Measurements from ENCODE around the gene ZNF580.

Gene ZNF580

DNA sequence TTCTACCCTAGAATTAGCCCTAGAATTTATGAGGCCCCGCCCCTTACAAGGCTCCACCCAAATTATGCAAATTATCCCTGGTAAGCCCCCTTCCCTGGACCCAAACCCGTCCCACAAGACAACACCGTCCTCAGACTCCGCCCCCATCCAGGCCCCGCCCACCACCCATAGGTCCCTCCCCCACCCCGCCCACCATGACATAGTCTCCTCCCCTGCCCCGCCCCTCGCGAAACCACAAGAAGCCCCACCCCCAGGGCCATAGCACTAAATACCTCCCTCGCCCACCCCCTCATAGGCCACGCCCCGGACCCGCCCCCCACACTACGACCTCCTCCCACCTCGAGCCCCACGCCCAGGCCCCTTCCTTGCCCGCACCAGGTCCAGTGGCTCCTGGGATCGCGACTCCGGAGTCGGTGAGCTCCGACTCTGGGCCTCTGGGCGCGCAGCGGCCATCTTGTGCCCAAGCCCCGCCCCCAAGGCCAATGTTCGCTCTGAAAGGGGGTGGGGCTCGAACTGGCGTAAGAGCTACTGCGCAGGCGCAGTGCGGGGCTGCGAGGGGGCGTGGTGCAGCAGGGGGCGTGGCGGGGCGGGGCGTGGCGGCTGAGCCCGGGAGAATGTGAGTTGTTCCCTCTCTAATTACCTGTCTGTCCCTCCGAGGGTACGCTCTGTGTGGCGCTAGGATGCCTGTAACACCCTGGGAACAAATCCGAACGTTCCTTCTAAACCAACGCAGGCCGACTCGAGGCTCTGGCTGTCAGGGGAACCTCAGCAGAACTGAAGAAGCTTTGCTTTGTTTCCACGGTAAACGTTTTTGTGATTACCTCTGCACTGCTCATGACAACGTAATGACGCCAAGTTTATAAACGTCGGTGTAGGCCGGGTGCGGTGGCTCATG is 16.4 kb upstream of the ZNF580 start, which contains the start of gene ZNF784:
ZNF784 (minus strand) TSS at position 458 of the 895 bp plus-strand sequence; CDS start at position 453, 5 bp downstream.
- peak; percentile 93 for DNase-seq (ENCODE audit: low spot score)

GRCh38 chr19:55625004-55625326 is 15.8 kb upstream of the ZNF580 start:
- no peak for DNase-seq (ENCODE audit: low spot score)

GRCh38 chr19:55626350-55626749 is 14.5 kb upstream of the ZNF580 start:
- DNase-seq (ENCODE audit: low spot score), result no peak

DNA sequence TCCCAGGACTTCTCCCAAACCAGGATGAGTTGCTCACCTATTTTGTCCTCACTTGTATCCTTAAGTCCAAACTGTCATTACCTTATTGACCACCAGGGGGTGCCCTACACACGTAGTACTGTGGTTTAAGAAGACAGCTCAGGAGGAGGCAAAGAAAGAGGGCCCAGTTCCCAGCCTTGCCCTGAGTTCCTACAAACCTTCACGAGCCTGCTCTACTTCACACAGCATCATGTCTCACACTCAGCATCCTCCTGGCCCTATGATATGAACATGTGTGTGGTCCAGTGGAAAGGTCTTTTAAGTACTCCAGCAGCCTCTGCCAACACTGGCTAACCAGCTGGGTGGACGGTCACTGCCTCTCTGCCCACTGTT is 8.4 kb upstream of the ZNF580 start:
- peak; percentile 54 for DNase-seq (ENCODE audit: low spot score)

DNA sequence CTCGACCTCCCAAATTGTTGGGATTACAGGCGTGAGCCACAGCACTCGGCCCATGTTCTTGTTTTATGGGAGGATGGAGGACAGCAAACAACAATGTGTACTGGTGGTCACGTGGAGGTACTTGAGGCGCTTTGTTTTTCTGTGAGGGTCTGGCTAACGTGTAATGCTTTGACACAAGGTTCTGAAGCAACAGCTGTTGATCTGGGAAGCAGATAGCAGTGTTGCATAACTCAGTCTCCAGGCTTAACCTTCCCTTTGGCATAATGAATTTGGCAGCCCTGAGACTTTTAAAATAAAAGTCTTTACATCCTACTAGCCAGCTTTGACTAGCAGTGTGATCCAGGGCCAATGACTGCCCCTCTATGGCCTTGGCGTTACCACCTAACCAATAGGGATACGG is 6.9 kb upstream of the ZNF580 start:
- no peak for DNase-seq (ENCODE audit: low spot score)

GRCh38 chr19:55635334-55635717 is 5.5 kb upstream of the ZNF580 start:
- no peak for DNase-seq (ENCODE audit: low spot score)

- DNase-seq (ENCODE audit: low spot score), result no peak
Measured at GRCh38 chr19:55635856-55636440, 4.9 kb upstream of the ZNF580 start.

GRCh38 chr19:55636723-55637122 is 4.1 kb upstream of the ZNF580 start:
- no peak for DNase-seq (ENCODE audit: low spot score)

GRCh38 chr19:55637534-55637933 is 3.3 kb upstream of the ZNF580 start:
- no peak for DNase-seq (ENCODE audit: low spot score)

GRCh38 chr19:55638864-55639359 is 1.9 kb upstream of the ZNF580 start:
- DNase-seq (ENCODE audit: low spot score), result no peak

DNA sequence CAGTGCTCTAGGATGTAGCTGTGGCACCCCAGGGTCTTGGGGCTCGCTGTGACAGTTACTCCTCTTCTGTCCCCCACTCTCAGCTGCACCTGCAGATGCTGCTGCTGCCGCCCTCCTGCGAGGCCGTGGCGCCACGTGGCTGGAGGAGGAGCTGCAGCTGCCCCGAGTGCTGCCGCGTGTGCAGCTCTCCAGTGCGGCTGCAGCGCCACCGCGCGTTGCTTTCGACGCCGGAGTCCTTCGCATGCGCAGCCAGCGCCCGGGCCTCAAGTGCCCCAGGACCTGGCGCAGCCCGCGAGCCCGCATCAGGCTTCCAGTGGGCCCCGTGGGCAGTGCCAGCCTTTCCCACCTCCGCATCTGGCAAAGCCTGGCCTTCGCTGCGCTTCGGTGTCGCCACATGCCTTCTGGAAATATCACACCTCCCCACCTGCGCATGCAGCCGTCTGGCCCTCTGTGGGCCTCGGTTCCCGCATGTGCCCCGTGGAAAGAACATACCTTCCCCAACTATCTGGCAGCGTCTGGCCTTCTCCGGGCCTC is 692 bp upstream of the ZNF580 start:
- DNase-seq (ENCODE audit: low spot score), result no peak

DNA sequence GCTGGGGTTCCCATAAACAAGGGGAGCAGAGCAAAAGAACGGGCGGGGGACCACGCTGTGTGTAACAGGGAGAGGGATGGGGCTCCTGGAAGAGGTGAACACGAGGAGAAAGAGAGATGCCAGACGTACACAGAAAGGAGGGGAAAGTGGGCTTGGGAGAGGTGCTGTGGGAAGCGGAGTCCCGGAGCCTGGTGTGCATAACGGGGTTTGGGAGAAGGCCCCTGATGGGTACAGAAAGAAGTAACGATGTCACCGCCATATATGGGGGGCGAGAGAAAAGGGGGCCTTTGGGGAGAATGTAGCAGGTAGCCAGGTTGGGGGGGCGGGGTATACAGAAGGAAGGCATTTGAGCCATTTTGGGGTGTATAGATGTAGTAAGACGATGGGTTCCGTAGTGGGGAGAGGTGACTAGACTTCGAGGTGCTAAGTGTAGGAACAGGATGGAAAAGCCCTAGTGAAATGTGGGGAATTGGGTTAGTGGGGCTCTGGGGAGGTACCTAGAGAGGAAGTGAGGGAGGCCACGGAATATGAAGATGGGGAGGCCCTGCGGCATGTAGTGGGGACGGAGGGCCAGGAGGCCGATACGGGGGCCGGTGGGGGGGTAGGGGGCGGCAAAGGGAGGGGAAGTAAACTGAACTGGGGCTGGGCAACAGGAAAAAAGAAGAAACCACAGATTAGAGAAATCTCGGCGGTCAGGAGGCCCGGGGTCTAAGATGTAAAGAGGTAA is 787 bp downstream of the ZNF580 start:
- no peak for DNase-seq (ENCODE audit: low spot score)

DNA sequence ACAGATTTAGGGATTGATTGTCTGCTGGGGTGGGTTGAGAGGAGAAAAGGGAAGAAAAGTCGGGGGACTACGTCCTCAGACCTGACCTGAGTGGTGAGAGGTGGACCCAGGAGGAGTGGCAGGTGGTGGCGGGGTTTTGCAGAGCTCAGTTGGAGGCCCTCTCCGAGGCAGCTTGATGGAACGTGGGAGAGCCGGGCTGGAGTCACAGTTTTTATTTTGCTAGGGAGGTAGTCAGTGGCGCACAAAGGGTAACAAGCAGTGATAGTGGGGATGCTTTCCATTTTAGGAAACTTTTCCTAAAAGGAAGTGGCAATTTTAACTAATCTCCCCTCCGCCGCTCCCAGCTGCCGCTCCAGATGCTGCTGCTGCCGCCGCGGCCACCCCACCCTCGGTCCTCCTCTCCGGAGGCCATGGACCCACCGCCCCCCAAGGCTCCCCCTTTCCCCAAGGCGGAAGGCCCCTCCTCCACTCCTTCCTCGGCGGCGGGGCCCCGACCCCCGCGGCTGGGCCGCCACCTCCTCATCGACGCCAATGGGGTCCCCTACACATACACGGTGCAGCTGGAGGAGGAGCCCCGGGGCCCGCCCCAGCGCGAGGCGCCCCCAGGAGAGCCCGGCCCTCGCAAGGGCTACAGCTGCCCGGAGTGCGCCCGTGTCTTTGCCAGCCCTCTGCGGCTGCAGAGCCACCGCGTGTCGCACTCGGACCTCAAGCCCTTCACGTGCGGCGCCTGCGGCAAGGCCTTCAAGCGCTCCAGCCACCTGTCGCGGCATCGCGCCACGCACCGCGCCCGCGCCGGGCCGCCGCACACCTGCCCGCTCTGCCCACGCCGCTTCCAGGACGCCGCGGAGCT is 1.6 kb downstream of the ZNF580 start:
- no peak for DNase-seq (ENCODE audit: low spot score)

DNA sequence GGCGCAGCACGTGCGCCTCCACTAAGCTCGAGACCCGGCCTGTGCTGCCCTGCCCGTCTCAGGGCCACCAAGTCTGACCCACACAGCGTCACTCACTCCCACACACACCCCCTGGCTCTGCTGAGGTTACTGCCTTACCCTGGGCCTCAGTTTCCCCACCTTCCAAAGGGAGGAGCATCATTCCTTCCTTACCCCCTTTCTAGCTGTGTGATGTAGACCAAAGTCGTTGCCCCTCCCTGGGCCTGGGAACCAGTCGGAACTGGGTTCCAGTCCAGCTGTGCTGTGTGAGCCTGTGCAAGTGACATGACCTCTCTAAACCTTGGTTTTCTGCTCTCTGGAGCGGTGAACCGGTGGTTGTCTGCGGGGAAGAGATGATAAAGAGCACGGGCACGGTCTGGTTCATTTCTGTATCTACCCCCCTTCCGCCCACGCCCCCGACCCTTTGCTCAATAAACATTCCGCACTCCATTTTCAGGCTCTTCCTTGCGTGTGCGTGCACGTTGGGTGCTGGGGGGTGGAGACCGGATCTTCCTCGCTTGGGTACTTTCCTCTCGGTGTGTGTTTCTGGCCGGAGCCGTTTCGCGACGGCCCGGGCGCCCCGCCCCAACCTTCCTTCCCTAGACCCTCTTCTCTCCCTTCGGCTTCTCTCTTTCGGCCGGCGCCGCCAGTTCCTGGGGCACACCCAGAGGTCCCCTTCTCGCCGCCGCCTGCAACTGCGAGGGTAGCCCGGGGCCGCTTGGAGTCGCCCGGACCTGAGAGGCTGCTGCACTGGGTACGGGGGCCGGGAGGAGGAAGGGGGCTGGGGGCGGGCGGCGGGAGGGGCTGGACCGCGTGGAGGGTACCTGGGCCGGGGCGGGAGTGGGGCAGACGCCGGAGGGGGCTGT is 2.4 kb downstream of the ZNF580 start, which contains the start of gene ZNF581:
ZNF581 (plus strand) TSS at position 647 of the 884 bp plus-strand sequence. CDS start 923 bp downstream, outside the sequence.
- peak; percentile 75 for DNase-seq (ENCODE audit: low spot score)

DNA sequence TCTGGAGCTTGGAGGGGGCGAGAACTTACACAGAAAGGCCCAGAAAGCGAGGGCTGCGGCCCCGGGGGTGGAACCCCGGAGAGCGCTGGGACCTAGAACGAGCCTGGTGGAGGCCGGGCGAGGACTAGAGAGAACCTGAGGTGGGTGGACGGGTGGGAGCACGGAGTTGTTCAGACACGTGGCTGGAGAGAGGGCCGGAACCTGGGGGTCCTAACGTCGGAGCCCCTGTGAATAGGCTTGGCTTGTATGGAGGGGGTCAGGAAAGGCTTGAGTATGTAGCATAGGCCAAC is 3.0 kb downstream of the ZNF580 start:
- DNase-seq (ENCODE audit: low spot score), result no peak

GRCh38 chr19:55644191-55644833 is 3.5 kb downstream of the ZNF580 start:
- DNase-seq (ENCODE audit: low spot score), result no peak

GRCh38 chr19:55644842-55645511 is 4.2 kb downstream of the ZNF580 start:
- no peak for DNase-seq (ENCODE audit: low spot score)

DNA sequence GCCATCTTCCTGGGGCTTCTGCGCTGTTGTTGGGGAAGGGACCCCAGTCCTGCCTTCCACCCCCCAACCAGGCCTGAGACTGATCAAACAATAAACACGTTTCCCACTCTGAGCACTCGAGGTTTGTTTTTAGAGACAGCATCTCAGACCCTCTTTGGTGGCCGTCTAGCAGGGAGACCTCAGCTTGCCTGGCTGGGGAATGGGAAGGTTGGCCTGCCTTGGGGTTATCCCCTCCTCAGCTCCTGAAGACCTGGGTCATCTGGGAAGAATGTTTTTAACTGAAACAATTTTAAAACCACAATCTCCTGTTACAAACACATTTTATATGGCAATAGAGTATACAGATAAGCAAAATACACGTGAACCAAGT is 4.7 kb downstream of the ZNF580 start:
- no peak for DNase-seq (ENCODE audit: low spot score)

GRCh38 chr19:55646889-55647731 is 6.3 kb downstream of the ZNF580 start:
- no peak for DNase-seq (ENCODE audit: low spot score)
